HG02642 (cell line): ENCODE data around the gene OR2T1.
"Not testable (repeated sequence)": the region's sequence is repeated elsewhere in the genome, so short reads cannot be mapped to it uniquely, and the experiment has no call there.

ENCODE experiments used
- ATAC-seq: cut with Tn5 transposase; IDR thresholded peaks from one replicate; pipeline ENCODE4 v1.9.1; 2021; ENCODE audit warnings: mild to moderate bottlenecking; ENCODE audit not compliant: unreplicated experiment, poor library complexity

OR2T1 gene

GRCh38 chr1:248402748-248403147 lies at the start of gene OR2T1:
Gene OR2T1 (plus strand): TSS chr1:248403048. CDS start chr1:248406148, 3,100 bp downstream.
- no peak for ATAC-seq

- no peak for ATAC-seq
Measured at GRCh38 chr1:248359415-248359814, 43.4 kb upstream of the OR2T1 start.

- ATAC-seq: no peak
Measured at GRCh38 chr1:248361121-248361715, 41.6 kb upstream of the OR2T1 start, which contains the start of gene OR2T4. Gene OR2T4 (plus strand): TSS chr1:248361665. CDS start chr1:248361665, 0 bp downstream.

GRCh38 chr1:248366609-248367008 lies 36.2 kb upstream of the OR2T1 start:
- no peak for ATAC-seq

- no peak for ATAC-seq
Measured at GRCh38 chr1:248372394-248372793, 30.5 kb upstream of the OR2T1 start.

- no peak for ATAC-seq
Measured at GRCh38 chr1:248373761-248374160, 29.1 kb upstream of the OR2T1 start.

GRCh38 chr1:248375446-248375845 lies 27.4 kb upstream of the OR2T1 start, which contains the start of gene OR2T6:
Gene OR2T6 (plus strand): TSS chr1:248375746. CDS start chr1:248387609, 11,863 bp downstream.
- ATAC-seq: no peak

GRCh38 chr1:248376916-248377315 lies 25.9 kb upstream of the OR2T1 start:
- no peak for ATAC-seq

GRCh38 chr1:248380854-248381253 lies 22.0 kb upstream of the OR2T1 start:
- no peak for ATAC-seq

GRCh38 chr1:248388426-248388825 lies 14.4 kb upstream of the OR2T1 start:
- ATAC-seq: no peak

- ATAC-seq: no peak
Measured at GRCh38 chr1:248393050-248393449, 9.8 kb upstream of the OR2T1 start.

- ATAC-seq: no peak
Measured at GRCh38 chr1:248404024-248404423, 1.2 kb downstream of the OR2T1 start.

GRCh38 chr1:248406721-248407692 lies 4.2 kb downstream of the OR2T1 start:
- ATAC-seq: no peak

GRCh38 chr1:248416226-248416625 lies 13.4 kb downstream of the OR2T1 start:
- no peak for ATAC-seq

GRCh38 chr1:248417854-248418253 lies 15.0 kb downstream of the OR2T1 start:
- ATAC-seq: no peak

- no peak for ATAC-seq
Measured at GRCh38 chr1:248421384-248421783, 18.5 kb downstream of the OR2T1 start.

- peak; percentile 34 for ATAC-seq
Measured at GRCh38 chr1:248427526-248428191, 24.8 kb downstream of the OR2T1 start.

- peak; percentile 95 for ATAC-seq
Measured at GRCh38 chr1:248428192-248428533, 25.3 kb downstream of the OR2T1 start.

GRCh38 chr1:248431683-248432082 lies 28.8 kb downstream of the OR2T1 start:
- ATAC-seq: not testable (repeated sequence)

GRCh38 chr1:248432201-248432600 lies 29.4 kb downstream of the OR2T1 start:
- ATAC-seq: peak; percentile 54
